Measurements from ENCODE around the gene NUDT21.
"Not testable (repeated sequence)": the region's sequence is repeated elsewhere in the genome, so short reads cannot be mapped to it uniquely, and the experiment has no call there.

The NUDT21 gene

DNA sequence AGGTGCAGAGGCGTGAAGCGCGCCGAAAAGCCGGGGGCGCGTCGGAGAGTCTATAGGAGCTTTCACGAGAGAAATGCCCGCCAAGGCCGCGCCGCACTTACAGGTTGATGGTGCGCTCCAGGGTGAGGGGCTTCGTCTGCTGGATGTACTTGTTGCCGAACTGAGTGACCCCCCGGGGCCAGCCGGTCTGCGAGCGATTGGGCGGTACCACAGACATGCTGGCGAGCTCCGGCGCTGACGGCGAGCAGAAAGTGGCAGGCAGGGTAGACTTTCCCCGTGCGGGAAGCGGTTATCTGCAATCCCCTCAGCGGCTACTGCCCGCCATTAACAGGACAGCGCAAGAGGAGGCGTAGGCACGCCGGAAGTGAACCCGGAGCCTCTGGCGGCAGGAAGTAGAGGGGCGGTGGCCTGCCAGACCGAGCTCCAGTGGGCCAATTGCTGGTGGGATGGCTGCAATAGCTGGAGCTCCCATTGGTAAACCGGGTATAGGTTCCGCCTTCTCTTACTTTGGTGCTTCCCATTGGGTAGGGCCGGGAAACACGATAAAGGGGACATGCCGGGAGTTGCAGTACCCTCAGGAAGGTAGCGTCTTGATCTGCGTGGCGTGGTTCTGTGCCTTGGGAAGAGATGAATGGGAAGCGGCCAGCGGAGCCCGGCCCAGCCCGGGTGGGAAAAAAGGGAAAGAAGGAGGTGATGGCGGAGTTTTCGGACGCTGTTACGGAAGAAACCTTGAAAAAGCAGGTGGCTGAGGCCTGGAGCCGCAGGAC lies at the start of gene NUDT21, which contains the start of gene OGFOD1:
NUDT21 (minus strand) TSS at position 347 of the 767 bp plus-strand sequence; CDS start at position 217, 130 bp downstream.
OGFOD1 (plus strand) TSS at position 569 of the 767 bp plus-strand sequence; CDS start at position 628, 59 bp downstream.
- in situ Hi-C loops (cut with HindIII; ENCODE audit: low sequenced_read_pairs) = no loop called here

DNA sequence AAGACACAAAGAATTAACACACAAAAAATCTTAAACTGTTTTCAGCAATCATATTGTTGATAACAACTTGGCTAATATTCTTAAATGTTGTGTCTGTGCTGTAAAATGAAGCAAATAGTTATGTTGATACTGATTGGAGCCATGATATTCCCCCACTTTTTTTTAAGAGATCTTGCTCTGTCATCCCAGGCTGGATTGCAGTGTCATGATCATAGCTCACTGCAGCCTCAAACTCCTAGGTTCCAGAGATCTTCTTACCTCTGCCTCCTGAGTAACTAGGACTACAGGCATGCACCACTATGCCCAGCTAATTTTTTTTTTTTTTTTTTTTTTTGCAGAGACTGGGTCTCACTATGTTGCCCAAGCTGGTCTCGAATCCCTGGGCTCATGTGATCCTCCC lies 42.7 kb upstream of the NUDT21 start:
- in situ Hi-C loops (cut with HindIII; ENCODE audit: low sequenced_read_pairs) = no loop called here

- in situ Hi-C loops (cut with HindIII; ENCODE audit: low sequenced_read_pairs) = no loop called here
Measured at GRCh38 chr16:56493126-56493525, 42.0 kb upstream of the NUDT21 start.

GRCh38 chr16:56491657-56492261 lies 40.6 kb upstream of the NUDT21 start:
- in situ Hi-C loops (cut with HindIII; ENCODE audit: low sequenced_read_pairs) = no loop called here

GRCh38 chr16:56488868-56489267 lies 37.7 kb upstream of the NUDT21 start:
- in situ Hi-C loops (cut with HindIII; ENCODE audit: low sequenced_read_pairs) = not testable (repeated sequence)

GRCh38 chr16:56488035-56488434 lies 36.9 kb upstream of the NUDT21 start:
- in situ Hi-C loops (cut with HindIII; ENCODE audit: low sequenced_read_pairs) = no loop called here

DNA sequence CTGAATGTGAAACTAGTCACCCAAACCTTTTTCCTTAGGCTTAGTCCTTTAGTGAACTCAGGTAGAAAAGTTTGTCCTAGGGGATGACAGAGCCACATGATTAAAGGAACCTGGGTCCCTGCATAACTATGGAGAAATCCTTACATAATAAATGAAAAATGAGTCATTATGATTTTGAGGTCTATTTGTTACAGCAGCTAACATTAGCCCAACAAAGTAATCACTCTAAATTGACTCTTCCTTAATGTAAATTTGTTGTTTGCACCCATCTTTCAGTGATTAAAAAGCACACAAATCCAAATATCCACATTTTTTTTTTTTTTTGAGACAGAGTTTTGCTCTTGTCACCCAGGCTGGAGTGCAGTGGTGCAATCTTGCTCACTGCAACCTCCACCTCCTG lies 32.3 kb upstream of the NUDT21 start:
- in situ Hi-C loops (cut with HindIII; ENCODE audit: low sequenced_read_pairs) = loop anchor here (5.0 kb wide), 2 partner anchors 56 to 64 kb away; partner anchors contain the start of gene AMFR

GRCh38 chr16:56482683-56483236 lies 31.6 kb upstream of the NUDT21 start:
- in situ Hi-C loops (cut with HindIII; ENCODE audit: low sequenced_read_pairs) = loop anchor here (5.0 kb wide), 2 partner anchors 55 to 65 kb away; partner anchors contain the start of gene AMFR

DNA sequence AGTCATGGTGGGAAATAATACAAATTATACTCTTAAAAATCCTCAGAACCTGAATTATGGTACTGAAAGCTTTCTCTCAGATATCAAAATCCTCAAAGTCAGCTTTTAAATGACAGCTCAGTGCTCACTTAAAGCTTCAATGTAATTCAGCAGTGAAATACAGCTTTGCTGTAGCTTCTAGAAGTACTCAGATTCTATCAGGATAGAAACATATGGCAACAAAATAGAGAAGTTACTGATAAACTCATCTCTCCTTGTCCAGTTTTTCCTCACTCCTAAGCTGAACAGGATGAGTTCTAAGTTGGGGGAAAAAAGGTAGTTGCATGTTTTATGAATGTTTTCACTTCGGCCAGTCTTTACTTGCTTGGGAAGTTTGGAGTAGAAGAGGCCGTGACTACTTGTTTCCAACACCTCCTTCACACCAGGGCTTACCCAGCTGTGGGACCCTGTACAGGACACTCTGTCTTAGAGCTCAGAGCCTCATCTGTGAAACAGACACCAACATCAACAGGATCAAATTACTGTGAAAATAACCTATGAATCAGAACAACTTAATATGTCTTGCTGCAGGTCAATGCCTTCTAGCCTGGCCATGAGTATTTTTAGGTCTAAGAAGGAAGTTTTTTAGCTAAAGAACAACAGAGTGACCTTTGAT lies 30.5 kb upstream of the NUDT21 start:
- in situ Hi-C loops (cut with HindIII; ENCODE audit: low sequenced_read_pairs) = loop anchor here (5.0 kb wide), 2 partner anchors 54 to 66 kb away; partner anchors contain the start of gene AMFR

DNA sequence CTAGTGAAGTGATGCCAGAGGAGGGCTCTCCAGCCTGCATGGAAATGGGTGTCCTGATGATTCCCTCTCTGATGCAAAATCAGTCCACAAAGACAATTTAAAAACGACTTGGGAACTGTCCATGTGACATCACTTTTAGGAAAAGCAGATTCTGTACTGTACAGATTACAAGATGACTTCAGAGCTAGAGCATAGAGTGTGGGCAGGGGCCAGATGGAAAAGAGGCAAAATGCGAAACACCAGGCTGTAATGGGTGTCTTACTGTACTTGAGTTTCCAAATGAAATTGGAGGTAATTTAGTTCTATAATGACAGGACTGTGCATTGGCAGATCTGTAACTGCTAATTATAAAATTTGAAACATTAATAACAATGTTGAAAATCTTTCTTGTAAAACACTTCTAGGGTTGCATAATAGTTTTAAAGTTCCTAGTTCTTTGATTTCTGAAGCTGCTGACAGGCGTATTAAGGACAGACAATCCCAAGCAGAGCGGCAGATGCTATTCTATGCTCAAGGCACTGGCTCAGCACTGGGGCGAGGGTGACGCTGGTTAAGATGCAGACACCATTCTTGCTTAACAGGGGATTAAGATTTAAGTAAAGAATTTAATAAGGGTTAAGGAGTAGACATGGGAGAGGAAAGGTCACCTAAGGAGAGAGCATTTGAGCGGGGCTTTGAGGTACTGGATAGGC lies 29.8 kb upstream of the NUDT21 start:
- in situ Hi-C loops (cut with HindIII; ENCODE audit: low sequenced_read_pairs) = loop anchor here (5.0 kb wide), 2 partner anchors 54 to 66 kb away; partner anchors contain the start of gene AMFR

DNA sequence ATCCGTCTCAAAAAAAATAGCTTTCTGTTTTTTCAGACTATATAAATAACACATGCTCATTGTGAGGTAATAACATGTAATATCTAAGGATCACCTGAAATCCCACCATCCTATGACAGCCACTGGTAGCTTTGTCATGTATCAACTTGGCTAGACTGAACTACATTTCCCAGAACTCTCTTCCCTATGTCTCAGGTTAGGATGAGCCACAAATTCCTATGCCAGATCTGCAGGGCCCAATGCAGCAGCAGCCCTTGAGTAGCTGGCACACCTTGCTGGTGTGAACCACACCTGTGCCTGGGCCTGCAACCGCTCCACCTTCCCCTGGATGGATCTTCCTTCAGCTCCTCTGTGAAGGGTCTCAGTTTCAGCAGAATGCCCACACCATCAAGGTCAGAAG lies 28.3 kb upstream of the NUDT21 start:
- in situ Hi-C loops (cut with HindIII; ENCODE audit: low sequenced_read_pairs) = no loop called here

- in situ Hi-C loops (cut with HindIII; ENCODE audit: low sequenced_read_pairs) = no loop called here
Measured at GRCh38 chr16:56478281-56479049, 27.3 kb upstream of the NUDT21 start.

DNA sequence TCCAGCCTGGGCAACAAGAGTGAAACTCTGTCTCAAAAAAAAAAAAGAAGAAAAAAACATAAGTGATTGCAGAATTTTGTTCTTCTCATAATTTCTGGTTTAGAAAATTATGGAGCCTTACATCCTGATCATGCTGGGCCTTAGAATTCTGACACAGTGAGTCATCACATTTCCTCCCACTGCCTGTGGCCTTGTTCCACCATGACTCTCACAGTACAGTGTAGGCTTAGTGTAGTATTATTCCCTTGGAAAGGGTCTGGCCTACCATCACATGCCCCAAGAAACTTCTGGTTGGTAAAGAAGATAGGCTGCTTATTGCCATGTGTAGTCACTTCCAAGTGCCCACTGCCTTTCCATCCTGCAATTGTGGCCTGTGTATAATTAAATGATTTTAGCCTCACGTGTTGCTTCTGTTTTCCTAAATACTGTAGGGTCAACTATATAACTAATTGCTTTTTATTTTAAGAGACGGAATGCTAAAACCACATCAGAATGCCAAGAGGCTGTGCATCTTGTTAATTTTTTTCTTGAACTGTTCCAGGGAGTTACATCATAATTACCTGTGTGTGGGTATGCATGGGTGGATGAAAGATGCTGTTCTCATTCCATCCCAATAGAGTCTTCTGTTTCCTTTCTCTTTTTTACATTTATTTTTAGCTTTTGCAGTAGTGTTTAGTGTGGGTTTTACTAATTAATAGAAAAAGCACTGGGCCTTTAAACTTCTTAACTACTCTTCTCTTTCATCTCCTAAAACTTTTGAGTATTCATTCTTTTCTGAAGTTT lies 26.2 kb upstream of the NUDT21 start:
- in situ Hi-C loops (cut with HindIII; ENCODE audit: low sequenced_read_pairs) = no loop called here

DNA sequence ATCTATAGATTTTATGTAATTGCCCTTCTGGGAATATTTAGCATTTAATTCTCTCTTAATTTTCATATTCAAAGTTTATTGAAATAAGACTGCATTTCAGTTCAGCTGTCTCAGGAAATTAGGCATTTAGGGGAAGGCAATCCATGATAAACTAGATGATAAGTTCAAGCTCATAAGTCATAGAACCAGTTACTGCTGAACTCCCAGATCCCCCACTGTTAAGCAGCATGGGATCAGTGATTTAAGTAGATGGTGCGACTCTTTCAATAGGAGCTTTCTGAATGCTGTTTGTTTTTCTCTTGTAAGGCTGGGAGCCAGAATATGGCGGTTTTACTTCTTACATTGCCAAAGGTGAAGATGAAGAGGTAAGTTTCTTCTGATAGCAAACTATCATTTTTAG lies 24.1 kb upstream of the NUDT21 start:
- in situ Hi-C loops (cut with HindIII; ENCODE audit: low sequenced_read_pairs) = no loop called here

- in situ Hi-C loops (cut with HindIII; ENCODE audit: low sequenced_read_pairs) = no loop called here
Measured at GRCh38 chr16:56470666-56471065, 19.5 kb upstream of the NUDT21 start.

DNA sequence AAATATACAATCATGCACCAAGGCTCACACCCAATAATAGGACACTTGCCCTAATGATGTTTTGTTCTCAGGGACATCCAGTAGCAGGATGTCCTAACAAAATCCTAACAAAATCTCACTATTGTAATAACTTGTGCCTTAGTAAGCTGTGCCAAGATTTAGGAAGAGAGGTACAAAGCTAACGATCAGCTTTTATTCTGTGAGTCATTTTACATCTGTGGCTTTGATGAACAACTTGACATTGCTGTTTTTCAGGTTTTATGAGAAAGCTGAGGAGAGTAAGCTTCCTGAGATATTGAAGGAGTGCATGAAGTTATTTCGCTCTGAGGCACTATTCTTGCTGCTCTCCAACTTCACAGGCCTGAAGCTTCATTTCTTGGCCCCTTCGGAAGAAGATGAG lies 19.1 kb upstream of the NUDT21 start:
- in situ Hi-C loops (cut with HindIII; ENCODE audit: low sequenced_read_pairs) = no loop called here

DNA sequence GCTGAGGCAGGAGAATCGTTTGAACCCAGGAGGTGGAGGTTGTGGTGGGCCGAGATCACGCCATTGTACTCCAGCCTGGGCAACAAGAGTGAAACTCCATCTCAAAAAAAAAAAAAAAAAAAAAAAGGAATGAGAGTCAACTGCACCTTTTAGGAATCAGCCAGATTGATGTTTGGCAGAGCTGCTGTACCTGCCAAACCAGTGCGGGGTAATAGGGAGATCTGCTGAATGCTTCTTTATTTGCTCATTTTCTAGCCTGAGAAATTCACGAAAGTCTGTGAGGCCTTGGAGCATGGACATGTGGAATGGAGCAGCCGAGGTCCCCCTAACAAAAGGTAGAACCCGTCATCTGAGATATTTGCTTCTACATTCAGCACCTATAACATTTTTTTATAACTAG lies 18.6 kb upstream of the NUDT21 start:
- in situ Hi-C loops (cut with HindIII; ENCODE audit: low sequenced_read_pairs) = no loop called here

DNA sequence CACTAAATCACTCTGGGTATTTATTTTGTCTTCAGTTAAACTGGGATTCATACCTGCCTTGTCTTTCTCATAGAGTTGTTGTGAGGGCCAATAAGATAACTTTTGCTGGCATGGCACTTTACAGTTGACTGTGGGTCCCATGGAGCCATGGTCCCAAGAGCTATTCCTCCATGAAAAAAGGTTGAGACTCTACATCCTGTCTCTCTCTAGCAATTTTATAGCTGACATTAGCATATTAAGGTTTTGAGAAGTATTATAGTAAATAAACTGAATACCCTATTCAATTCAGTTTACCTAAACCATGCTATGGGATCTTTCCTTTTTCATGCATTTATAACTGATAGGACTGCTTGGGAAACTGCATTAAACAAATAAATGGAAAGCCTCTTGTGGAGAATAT lies 17.7 kb upstream of the NUDT21 start:
- in situ Hi-C loops (cut with HindIII; ENCODE audit: low sequenced_read_pairs) = no loop called here

- in situ Hi-C loops (cut with HindIII; ENCODE audit: low sequenced_read_pairs) = no loop called here
Measured at GRCh38 chr16:56466344-56466743, 15.2 kb upstream of the NUDT21 start.

Data from endothelial cell of hepatic sinusoid (primary cell).